GM18526 (cell line): ENCODE results near the gene WDR5.

ENCODE experiments used
- POLR2A ChIP-seq: IDR thresholded peaks from 3 replicates; pipeline ENCODE4 v1.6.1; 2011; ENCODE audit not compliant: insufficient read length; ENCODE audit errors: extremely low read depth

The WDR5 gene

DNA sequence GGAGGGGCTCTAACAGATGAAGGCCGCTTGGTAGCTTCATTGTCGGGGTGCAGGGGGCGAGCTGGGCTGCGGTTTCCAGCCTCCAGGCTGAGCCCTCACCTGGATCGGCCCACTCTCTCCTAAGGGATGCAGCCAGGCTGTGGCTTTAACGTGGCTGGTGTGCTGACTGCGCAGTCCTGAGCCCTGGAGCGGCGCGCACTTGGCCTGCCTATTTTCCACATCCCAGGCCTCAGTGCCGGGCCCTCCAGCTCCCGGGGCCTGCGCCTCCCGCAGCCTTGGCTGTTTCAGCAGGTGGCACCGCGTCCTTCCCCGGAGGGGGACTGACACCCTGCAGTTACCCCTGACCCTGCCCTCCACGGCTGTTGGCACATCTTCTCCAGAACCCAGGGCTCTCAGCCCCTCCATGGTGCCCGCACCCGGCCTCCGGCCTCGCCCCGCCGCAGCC is 27.1 kb downstream of the WDR5 start:
- TF ChIP-seq POLR2A = no peak

DNA sequence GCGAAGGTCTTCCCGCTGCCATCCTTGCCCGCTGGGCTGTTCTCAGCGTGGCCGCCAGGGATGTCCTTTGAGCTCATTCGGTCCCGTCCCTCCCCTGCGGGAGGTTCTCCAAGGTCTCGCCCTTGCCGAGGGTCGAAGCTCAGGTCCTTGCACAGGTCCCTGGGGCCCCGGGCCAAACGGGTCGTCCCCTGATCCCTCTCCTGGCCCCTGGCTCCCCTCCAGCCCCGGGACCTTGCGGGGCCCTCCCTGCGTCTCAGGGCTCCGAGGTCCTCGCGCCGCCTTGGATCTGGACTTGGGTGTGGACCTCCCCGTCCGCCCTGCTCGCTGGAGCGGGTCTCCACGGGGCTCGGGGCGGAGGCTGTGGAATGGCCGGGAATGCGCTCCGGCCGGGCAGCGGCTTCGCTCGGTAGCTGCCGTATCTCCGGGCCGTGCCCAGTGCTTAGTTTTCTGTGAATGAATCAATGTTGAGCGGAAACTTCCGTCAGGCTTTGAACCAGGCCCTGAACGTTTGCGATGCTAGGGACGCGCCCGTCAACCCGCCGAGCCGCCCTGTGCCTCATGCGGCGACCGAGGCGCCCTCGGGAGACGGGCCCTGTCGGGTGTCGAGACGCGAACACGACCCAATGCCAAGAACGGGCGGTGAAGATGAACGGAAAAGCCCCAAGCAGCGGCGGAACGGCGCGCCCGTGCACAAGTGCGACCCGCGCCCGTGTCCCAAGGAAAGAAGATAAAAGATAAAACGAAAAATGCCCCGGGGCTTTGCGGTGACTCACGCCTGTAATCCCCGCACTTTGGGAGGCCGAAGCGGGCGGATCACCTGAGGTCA is 27.7 kb downstream of the WDR5 start:
- TF ChIP-seq POLR2A = no peak

DNA sequence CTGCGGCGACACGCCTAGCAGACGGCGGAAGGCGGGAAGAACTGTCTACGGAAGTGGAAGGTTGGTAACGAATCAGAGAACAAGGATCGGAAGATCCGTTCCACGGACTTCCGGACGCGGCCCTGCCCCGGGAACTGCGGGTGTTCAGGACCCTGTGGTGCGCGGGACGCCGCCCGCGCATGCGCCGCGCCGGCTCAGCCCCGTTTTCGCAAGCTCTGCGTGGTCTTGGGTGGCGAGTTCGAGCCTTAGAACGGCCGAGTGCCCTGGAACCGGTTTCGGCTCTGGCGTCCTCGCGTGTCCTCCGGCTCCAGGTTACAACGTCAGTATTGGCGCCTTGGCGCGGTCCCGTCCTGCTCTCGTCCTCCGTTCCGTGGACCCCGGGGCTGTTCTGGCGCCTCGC is 29.0 kb downstream of the WDR5 start:
- no peak for TF ChIP-seq POLR2A

DNA sequence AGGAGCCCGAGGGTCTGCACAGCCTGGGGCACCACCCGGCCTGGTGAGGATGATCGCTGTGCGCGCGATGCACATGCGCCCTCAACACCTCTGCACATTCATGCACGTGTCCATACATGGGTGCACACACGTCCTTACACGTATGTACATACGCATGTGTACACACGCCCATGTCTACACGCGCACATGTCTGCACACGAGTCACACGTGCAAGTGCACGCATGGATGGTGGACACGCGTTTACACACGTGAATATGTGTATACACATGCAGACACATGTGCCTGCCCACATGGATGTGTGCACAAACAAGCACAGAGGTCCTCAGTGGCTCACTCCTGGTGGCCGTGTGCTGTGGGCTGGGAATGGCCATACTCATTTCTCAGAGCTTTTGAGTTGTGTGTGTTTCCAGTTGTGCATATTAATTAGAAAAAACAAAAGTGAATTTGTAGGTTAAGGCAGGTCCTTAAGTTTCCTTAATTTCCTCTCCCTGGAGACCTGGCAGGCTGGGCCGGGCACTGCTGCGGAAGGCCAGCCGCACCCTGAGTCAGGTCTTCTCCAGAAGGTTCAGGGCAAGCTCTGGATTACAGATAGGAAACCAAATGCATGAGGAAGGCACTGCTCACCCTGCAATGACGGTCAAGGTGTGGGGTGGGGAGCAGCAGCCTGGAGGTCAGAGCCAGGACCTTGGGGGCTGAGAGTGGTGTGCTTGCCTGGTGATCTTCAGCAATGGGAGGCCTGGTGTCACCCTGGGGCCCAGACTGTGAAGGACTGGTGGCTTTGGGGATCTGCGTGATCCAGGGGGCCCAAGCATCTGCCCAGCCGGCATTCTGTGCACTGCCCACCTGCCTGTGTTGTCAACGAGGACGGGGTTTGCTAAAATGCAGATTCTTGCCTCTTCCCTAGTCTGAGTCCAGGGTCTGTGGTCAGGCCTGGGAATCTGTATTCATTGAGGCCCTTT is 29.8 kb downstream of the WDR5 start:
- no peak for TF ChIP-seq POLR2A

DNA sequence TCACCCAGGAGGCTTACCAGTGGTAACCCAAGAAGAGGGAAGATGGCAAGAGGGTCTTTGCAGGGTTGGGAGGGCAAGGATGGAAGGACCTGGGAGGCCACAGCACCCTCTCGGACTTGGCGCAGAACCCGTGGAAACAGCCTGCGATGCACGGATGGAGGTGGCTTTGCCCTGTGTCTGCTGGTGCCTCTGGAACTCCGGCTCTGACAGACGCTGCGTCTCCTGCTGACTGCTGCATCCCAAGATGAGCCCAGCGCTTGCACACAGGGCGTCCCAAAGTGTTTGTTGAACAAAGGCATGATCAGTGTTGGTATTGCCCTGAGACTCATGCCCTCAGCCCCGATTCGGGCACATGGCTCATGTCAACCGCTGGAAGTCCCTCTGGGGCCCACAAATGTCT is 30.5 kb downstream of the WDR5 start:
- TF ChIP-seq POLR2A = no peak

DNA sequence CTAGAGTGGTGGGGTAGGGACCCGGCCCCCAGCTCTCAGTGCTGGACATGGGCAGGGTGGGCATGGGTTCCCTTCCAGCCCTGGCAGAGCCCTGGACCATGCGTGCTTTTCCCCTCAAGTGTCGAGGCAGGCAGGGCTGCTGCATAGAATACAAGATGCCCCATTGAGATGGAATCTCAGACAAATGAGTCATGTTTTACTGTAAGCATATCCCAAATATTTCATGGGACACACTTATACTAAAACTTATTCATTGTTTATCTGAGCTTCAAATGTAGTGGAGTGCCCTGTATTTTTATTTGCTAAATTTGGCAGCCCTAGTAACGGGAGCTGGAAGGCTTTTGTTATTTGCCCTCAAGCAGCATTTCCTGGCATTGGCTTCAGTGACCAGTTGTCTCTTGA is 31.6 kb downstream of the WDR5 start:
- no peak for TF ChIP-seq POLR2A

DNA sequence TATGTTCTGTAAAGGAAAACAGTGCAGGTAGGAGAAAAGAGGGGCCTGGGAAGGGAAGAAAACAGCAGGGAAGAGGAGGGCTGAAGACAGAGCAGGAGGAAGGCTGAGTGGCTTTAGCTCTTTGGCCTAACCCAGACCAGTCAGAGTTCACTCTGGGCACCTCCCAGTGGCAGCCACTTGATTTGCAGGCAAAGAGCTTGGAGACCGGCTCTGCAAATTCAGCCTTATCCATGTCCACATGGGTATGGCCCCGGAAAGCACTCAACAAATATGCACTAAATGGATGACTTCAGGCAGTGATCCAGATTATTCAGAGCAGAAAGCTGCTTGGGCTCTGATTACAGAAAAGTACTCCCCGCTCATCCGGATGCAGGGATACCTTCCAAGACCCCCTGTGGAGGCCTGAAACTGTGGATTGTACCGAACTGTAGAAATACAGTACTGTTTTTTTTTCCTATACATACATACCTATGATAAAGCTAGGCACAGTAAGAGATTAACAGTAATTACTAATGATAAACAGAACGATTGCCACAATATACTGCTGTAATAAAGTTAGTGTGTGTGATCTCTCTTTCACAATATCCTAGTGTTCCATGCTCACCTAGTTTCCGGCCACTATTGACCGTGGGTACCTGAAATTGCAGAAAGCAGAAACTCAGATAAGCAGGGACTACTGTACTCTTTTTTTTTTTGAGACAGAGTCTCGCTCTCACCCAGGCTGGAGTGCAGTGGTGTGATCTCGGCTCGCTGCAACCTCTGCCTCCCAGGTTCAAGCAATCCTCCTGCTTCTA is 33.1 kb downstream of the WDR5 start:
- no peak for TF ChIP-seq POLR2A

DNA sequence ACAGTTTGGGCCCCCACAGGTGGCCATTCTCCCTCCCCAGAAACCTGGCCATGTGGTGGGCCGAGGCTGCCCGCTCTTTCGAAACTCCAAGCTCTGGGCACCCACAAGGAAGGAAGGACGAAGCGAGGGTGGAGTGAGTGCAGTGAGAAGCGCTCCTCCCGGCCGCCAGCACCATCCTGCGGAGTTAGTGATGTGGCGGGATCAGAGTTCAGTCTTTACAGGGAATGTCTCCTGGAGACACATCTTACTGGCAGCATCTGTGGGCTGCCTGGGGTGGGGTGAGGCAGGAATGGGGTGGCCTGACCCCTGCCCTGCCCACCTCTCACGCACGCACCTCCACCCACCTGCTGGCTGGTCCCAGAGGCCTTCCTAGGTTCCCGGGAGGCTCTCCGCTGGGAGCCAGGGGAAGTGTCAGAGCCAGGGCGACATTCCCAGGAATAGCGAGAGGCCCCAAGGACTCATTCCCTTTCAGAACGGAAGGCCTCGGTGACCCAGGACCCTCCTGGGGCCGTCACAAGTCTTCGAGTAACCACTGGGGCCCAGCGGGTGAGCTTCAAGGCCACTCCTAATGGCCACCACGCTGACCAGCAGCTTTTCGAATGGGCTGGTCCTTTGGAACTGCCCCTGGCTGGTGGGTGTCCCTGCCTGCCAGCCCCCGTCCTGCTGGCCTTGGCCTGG is 34.0 kb downstream of the WDR5 start:
- no peak for TF ChIP-seq POLR2A

DNA sequence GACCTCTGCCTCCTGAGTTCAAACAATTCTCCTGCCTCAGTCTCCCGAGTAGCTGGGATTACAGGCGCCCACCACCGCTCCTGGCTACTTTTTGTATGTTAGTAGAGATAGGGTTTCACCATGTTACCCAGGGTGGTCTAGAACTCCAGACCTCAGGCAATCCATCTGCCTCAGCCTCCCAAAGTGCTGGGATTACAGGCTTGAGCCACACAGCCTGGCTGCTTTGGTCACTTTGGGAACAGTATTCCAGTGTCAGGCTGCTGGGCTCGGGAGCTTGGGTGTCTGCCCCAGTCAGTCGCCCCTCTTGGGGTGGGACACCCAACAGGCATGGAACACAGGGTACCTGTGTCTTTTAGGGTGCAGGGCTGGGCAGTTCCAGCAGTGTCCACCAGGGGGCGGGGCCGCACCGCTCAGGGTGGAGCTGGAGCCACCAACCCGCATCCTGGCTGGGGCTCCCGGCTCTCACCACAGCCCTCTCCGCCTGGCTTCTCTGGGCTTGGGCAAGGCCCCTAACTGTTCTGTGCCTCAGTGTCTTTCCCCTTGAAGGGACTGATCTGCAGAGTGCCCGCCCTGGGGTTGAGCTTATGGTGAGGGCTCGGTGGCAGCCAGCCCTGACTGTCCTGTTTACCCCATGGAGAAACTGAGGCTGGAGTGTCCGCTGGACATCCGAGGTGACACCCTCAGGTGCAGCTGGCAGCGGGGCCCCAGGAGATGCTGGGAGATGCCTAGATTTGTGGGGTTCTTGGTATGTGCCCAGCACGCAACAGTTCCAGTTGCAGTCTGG is 34.8 kb downstream of the WDR5 start:
- TF ChIP-seq POLR2A = no peak

DNA sequence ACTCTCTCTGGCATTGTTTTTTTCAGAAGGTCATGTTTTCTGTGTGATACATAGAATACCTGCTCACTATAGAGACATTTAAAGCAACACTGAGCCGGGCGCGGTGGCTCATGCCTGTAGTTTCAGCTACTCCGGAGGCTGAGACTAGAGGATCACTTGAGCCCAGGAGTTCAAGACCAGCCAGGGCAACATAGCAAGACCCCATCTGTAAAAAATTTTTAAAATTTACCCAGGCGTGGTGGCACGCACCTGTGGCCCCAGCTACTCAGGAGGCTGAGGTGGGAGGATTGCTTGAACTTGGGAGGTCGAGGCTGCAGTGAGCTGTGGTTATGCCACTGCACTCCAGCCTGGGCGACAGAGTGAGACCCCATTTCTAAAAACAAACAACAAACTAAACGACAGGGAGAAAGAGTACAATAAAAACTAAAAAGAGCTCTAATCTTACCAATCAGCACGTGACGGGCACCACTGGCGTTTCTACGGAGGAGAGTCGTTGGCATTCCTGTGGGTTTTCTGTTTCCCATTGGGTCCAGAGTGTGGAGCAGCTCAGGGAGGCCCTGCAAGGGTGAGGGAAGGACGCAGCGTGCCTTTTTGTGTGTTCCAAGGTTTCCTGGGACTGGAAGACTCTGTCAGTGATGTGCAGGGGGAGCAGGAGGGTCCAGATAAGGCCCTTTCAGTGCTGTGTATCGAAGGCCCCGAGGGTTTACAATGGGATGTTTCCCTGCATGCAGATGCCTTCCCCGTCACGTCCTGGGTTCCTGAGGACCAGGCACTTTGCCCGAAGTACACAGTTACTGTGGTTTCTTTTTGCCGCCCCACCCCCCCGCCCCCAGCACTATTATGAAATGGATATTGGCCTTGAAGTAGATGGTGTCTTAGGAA is 35.7 kb downstream of the WDR5 start:
- no peak for TF ChIP-seq POLR2A

DNA sequence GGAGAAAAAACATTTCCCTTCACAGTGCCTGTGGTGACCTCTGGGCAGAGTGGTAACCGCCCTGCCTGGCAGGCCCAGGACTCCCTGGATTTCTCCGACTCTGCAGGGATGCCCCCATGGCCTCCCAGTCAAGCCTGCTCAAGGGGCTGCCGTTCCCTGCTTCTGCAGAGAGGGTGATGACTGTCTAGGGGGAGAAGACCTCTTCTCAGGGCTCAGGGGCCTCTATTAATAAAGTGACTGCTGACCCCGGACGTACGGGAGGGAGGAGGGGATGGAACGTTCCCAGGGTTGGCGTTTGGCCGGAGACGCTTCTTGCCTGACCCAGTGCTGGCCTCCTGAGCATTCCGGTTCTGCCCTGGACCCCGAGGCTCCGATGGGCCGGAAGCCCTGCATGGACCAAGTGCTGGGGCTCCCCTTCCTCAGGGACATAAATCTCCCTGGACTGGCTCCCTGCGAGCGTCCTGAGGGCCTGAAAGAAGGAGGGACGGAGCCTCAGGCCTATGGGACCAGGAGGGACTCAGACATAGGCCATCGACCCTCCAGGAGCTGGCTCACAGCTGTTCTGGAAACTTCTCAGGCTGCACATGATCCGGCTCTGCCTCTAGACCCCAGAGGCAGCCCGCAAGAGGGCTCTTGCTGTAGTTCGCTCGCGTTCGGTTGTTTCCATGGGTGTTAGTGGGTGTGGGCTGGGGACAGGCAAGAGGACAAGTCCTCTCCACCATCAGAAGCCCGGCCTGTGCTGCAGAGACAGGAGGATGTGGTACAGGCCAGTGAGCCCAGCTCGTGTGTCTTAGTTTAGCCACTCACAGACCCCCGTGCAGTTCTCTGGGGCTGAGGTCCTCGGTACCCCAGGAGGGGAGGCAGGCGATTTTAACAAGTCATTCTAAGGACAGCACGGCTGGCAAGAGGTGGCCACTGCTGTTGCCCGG is 36.6 kb downstream of the WDR5 start:
- TF ChIP-seq POLR2A = no peak
